Measurements from ENCODE around the gene PFN2. TPM values are rescaled to one million over a fixed set of nuclear protein-coding genes. Genes with fewer than 3 reads are reported as not detected.

The PFN2 gene
- total RNA-seq: 1 to 10 TPM; 1.9 TPM

GRCh38 chr3:149970716-149971402 is at the start of gene PFN2:
Gene PFN2, minus strand, starts transcription at chr3:149970895. Its CDS starts 39 bp downstream, at chr3:149970856.

Other genes with a start within 250 kb of the PFN2 start
- gene COMMD2, start 218.4 kb downstream of the PFN2 start, total RNA-seq: 10 to 100 TPM; 27.0 to 28.8 TPM
- not detected for gene ANKUB1, start 178.3 kb downstream of the PFN2 start, total RNA-seq
- gene RNF13, start 157.7 kb downstream of the PFN2 start, total RNA-seq: 10 to 100 TPM; 36.7 TPM